BLaER1 (cell line): ENCODE measurements around the gene ZC3HAV1.
A peak's percentile ranks its signal among the peaks of the same experiment; 100 is the strongest.
"Not testable (repeated sequence)": the region's sequence is repeated elsewhere in the genome, so short reads cannot be mapped to it uniquely, and the experiment has no call there.

ENCODE experiments used
- H3K27ac ChIP-seq: shearing (Covaris generic); formaldehyde crosslinking; 2 replicates; pipeline ENCODE4 v1.8.1; 2022
- H3K27me3 ChIP-seq: shearing (Covaris generic); formaldehyde crosslinking; 2 replicates; pipeline ENCODE4 v1.8.1; 2022
- H3K36me3 ChIP-seq: shearing (Covaris generic); formaldehyde crosslinking; 2 replicates; pipeline ENCODE4 v1.8.1; 2022
- H3K4me1 ChIP-seq: shearing (Covaris generic); formaldehyde crosslinking; 2 replicates; pipeline ENCODE4 v1.8.1; 2022
- H3K4me2 ChIP-seq: shearing (Covaris generic); formaldehyde crosslinking; 2 replicates; pipeline ENCODE4 v1.8.1; 2022
- H3K4me3 ChIP-seq: shearing (Covaris generic); formaldehyde crosslinking; 2 replicates; pipeline ENCODE4 v1.8.1; 2022
- H3K9ac ChIP-seq: shearing (Covaris generic); formaldehyde crosslinking; 2 replicates; pipeline ENCODE4 v1.8.1; 2022
- H3K9me3 ChIP-seq: shearing (Covaris generic); formaldehyde crosslinking; 2 replicates; pipeline ENCODE4 v1.8.1; 2022
- H4K20me1 ChIP-seq: shearing (Covaris generic); formaldehyde crosslinking; 2 replicates; pipeline ENCODE4 v1.8.1; 2022
- Cebpa-rat ChIP-seq: shearing (Covaris generic); IDR thresholded peaks from 2 replicates; pipeline ENCODE4 v1.8.1; 2022

The ZC3HAV1 gene

GRCh38 chr7:139112741-139113250 lies 3.3 kb upstream of the ZC3HAV1 start:
- no peaks in the 10 kb centered on the region for H3K36me3 ChIP-seq
- no peak overlapping the region for H3K4me3 ChIP-seq
- no peak for TF ChIP-seq Cebpa-rat
- no peak overlapping the region for H3K9ac ChIP-seq
- H3K4me2 ChIP-seq, result no peak overlapping the region
- peaks cover 24% of the 10 kb centered on the region for H3K4me1 ChIP-seq
- no peaks in the 10 kb centered on the region for H3K27me3 ChIP-seq
- no peaks in the 10 kb centered on the region for H3K9me3 ChIP-seq
- H4K20me1 ChIP-seq, result peaks cover 16% of the 10 kb centered on the region
- H3K27ac ChIP-seq, result no peak overlapping the region

GRCh38 chr7:139112316-139112715 lies 2.8 kb upstream of the ZC3HAV1 start:
- Histone ChIP-seq H3K27ac (no peak overlapping the region), H3K4me2 (no peak overlapping the region; the same call in 1 of the 2 replicates), H3K36me3 (no peaks in the 10 kb centered on the region), H3K4me1 (peaks cover 24% of the 10 kb centered on the region), H3K4me3 (no peak overlapping the region), H3K27me3 (no peaks in the 10 kb centered on the region), H3K9ac (no peak overlapping the region), H4K20me1 (peaks cover 21% of the 10 kb centered on the region), H3K9me3 (no peaks in the 10 kb centered on the region)
- TF ChIP-seq Cebpa-rat, result no peak

DNA sequence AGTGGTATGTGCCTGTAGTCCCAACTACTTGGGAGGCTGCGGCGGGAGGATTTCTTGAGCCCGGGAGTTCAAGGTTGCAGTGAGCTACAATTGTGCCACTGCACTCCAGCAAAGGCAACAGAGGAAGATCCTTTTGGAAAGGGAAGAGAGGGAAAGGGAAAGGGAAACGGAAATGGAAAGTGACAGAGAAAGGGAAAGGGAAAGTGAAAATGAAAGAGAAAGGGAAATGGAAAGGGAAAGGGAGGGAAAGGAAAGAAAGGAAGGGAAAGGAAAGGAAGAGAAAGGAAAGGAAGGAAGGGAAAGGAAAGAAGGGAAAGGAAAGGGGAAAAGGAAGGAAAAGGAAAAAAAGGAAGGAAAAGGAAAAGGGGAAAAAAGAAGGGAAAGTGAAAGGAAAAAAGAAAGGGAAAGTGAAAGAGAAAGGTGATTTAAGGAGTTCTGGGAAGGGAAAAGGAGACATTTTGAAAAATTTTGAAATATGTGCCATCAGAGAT lies 2.3 kb upstream of the ZC3HAV1 start:
- Histone ChIP-seq H3K36me3 (no peaks in the 10 kb centered on the region), H4K20me1 (peaks cover 25% of the 10 kb centered on the region), H3K27me3 (no peaks in the 10 kb centered on the region), H3K27ac (no peak overlapping the region), H3K4me3 (no peak overlapping the region), H3K4me2 (peak overlapping the region; percentile 13; the same call in 1 of the 2 replicates), H3K9me3 (no peaks in the 10 kb centered on the region), H3K9ac (no peak overlapping the region), H3K4me1 (peaks cover 24% of the 10 kb centered on the region)
- TF ChIP-seq Cebpa-rat, result no peak

DNA sequence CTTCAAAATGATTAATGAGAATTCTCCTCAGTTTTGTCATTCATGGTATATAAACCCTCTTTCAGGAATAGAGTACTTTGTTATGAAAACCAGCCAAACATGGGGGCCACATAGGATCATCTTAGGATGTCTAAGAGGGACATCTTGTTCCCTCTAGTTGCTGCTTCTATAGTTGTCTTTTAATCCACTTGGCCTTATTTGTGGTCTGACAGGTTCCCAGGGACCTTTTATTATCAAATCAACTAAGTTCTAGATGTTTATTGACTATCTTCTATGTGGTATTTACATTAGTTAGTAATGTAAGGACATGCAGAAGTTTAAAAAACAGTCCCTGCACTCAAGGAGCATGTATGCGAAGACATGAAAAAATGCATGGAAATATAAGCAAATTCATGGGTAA lies 1.6 kb upstream of the ZC3HAV1 start:
- no peaks in the 10 kb centered on the region for H3K36me3 ChIP-seq
- peaks cover 24% of the 10 kb centered on the region for H3K4me1 ChIP-seq
- peaks cover 33% of the 10 kb centered on the region for H4K20me1 ChIP-seq
- no peaks in the 10 kb centered on the region for H3K27me3 ChIP-seq
- no peak overlapping the region for H3K4me2 ChIP-seq
- H3K4me3 ChIP-seq, result no peak overlapping the region
- no peaks in the 10 kb centered on the region for H3K9me3 ChIP-seq
- H3K9ac ChIP-seq, result no peak overlapping the region
- no peak for TF ChIP-seq Cebpa-rat
- no peak overlapping the region for H3K27ac ChIP-seq

- TF ChIP-seq Cebpa-rat, result no peak
- Histone ChIP-seq H3K4me2 (peak overlapping the region; percentile 98), H3K27ac (peak overlapping the region; percentile 92), H3K27me3 (no peaks in the 10 kb centered on the region), H3K4me1 (peaks cover 31% of the 10 kb centered on the region), H3K4me3 (peak overlapping the region; percentile 93), H4K20me1 (peaks cover 44% of the 10 kb centered on the region), H3K9me3 (no peaks in the 10 kb centered on the region), H3K36me3 (no peaks in the 10 kb centered on the region), H3K9ac (peak overlapping the region; percentile 94)
Observed at GRCh38 chr7:139109983-139110411, 477 bp upstream of the ZC3HAV1 start.

GRCh38 chr7:139108266-139109187 lies 993 bp downstream of the ZC3HAV1 start:
- H3K36me3 ChIP-seq, result no peaks in the 10 kb centered on the region
- H3K9ac ChIP-seq, result peak overlapping the region; percentile 94
- peak overlapping the region; percentile 92 for H3K27ac ChIP-seq
- peak overlapping the region; percentile 93 for H3K4me3 ChIP-seq
- H3K27me3 ChIP-seq, result no peaks in the 10 kb centered on the region
- H3K4me2 ChIP-seq, result peak overlapping the region; percentile 98
- H3K9me3 ChIP-seq, result no peaks in the 10 kb centered on the region
- peaks cover 59% of the 10 kb centered on the region for H4K20me1 ChIP-seq
- H3K4me1 ChIP-seq, result peaks cover 39% of the 10 kb centered on the region
- TF ChIP-seq Cebpa-rat, result no peak

DNA sequence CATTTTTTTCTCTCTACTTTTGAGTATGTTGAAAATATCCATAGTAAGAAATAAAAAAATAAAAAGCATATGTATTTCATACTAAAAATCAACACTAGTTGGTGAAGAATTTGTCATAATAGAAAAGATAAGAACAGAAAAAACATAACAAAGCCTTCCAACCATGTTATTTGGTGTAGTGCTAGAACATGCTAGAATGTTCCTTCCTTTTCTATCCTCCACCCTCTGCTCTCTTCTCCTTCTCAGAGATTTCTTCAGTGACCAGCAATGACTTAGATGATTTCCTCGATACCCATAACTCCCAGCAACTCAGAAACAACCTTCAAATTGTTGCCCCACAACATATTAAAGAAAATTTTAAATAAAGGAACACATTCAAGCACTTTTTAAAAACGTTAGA lies 2.6 kb downstream of the ZC3HAV1 start:
- TF ChIP-seq Cebpa-rat, result no peak
- Histone ChIP-seq H3K9me3 (peaks cover 4% of the 10 kb centered on the region; the same call in 1 of the 2 replicates), H3K4me3 (peak overlapping the region; percentile 93), H3K4me1 (peaks cover 51% of the 10 kb centered on the region), H3K36me3 (peaks cover 7% of the 10 kb centered on the region; the same call in 1 of the 2 replicates), H3K27me3 (no peaks in the 10 kb centered on the region), H4K20me1 (peaks cover 65% of the 10 kb centered on the region), H3K27ac (peak overlapping the region; percentile 92), H3K9ac (peak overlapping the region; percentile 94), H3K4me2 (peak overlapping the region; percentile 98)

DNA sequence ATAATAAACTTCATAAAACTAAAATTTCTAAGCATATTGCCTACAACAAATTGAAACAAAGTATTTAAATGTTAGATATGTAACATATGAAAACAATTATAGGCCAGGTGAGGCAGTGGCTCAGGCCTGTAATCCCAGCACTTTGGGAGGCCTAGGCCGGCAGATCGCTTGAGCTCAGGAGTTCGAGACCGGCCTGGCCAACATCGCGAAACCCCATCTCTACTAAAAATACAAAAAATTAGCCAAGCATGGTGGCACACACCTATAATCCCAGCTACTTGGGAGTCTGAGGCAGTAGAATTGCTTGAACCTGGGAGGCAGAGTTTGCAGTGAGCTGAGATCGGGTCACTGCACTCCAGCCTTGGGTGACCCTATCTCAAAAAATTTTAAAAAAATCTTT lies 3.3 kb downstream of the ZC3HAV1 start:
- not testable (repeated sequence) for H3K27me3 ChIP-seq, H3K9me3 ChIP-seq
- Histone ChIP-seq H4K20me1 (peaks cover 65% of the 10 kb centered on the region), H3K36me3 (peaks cover 10% of the 10 kb centered on the region), H3K4me3 (peak overlapping the region; percentile 93), H3K9ac (peak overlapping the region; percentile 94), H3K27ac (peak overlapping the region; percentile 92), H3K4me2 (peak overlapping the region; percentile 98), H3K4me1 (peaks cover 44% of the 10 kb centered on the region)

DNA sequence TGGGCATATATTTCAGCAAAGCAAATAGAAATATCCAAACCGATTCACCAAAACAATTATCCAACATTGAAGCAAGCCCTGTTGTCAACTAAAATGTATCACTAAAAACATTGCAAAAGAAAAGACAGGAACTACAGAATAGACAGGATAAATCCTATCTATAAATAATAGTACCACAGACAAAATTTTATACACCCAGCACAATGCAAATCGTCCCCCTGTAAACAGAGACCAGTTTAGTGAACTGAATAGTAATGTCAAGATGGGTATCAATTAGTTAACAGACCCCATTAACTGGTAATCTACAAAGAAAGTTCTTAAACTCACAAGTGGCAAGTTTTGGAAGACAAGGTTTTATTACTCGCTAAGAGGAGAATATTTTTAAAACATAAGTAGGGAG lies 4.0 kb downstream of the ZC3HAV1 start:
- no peak for TF ChIP-seq Cebpa-rat
- peak overlapping the region; percentile 98 for H3K4me2 ChIP-seq
- peak overlapping the region; percentile 92 for H3K27ac ChIP-seq
- peak overlapping the region; percentile 81 for H3K9ac ChIP-seq
- H4K20me1 ChIP-seq, result peaks cover 65% of the 10 kb centered on the region
- peaks cover 38% of the 10 kb centered on the region for H3K4me1 ChIP-seq
- H3K36me3 ChIP-seq, result peaks cover 18% of the 10 kb centered on the region
- no peaks in the 10 kb centered on the region for H3K27me3 ChIP-seq
- peak overlapping the region; percentile 93 for H3K4me3 ChIP-seq
- peaks cover 16% of the 10 kb centered on the region for H3K9me3 ChIP-seq

DNA sequence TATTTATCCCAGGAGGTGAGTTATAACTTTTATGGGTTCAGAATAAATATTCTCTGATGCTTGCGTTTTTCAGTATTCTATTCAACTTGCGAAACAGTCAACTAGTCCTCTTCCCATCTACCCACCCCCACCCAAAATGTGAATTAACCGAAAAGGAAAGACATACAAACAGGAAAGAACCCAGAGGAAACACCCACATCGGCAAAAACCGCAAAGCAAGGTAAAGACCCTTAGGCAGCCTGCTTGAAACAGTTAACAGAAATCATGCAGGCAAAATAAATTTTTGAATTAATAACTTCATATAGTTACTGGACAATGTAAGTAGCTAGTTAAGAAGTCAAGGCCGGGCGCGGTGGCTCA lies 5.4 kb downstream of the ZC3HAV1 start:
- peaks cover 37% of the 10 kb centered on the region for H3K4me1 ChIP-seq
- H3K4me2 ChIP-seq, result peak overlapping the region; percentile 98
- peak overlapping the region; percentile 92 for H3K27ac ChIP-seq
- peaks cover 28% of the 10 kb centered on the region for H3K36me3 ChIP-seq
- peak overlapping the region; percentile 81 for H3K9ac ChIP-seq
- H3K9me3 ChIP-seq, result peaks cover 21% of the 10 kb centered on the region
- peaks cover 69% of the 10 kb centered on the region for H4K20me1 ChIP-seq
- no peak for TF ChIP-seq Cebpa-rat
- peak overlapping the region; percentile 93 for H3K4me3 ChIP-seq
- no peaks in the 10 kb centered on the region for H3K27me3 ChIP-seq
